Fibroblast of lung (primary cell): ENCODE measurements around the gene PPFIA2.

Experiments
- CTCF ChIP-seq, 2 donors: IDR thresholded peaks in 1 of 2; conservative IDR thresholded peaks in 1 of 2; 1 replicate in 1 of 2; 2 replicates in 1 of 2; pipeline ENCODE4 v1.5.1; 2011 to 2012; ENCODE audit warnings: low read length in 2 of 2, control low read depth in 1 of 2, inconsistent platforms in 1 of 2, low read depth in 1 of 2, mild to moderate bottlenecking in 1 of 2
- EZH2 ChIP-seq: IDR thresholded peaks from 2 replicates; pipeline ENCODE4 v1.5.1; 2012; ENCODE audit warnings: low read length, control low read depth, mild to moderate bottlenecking; ENCODE audit errors: missing control alignments

- TF ChIP-seq CTCF (conservative IDR thresholded peaks at IDR 0.05 in 1 of 2, IDR thresholded peaks at IDR 0.05 in 1 of 2; ENCODE audit: low read depth in 1 of 2, low read length in 2 of 2) (no peak), EZH2 (no peak)
These were observed 40.5 kb downstream of the PPFIA2 start for GRCh38 chr12:81718616-81719015.
